Activated CD8-positive, alpha-beta memory T cell treated with anti-CD3 and anti-CD28 coated beads, Interleukin-2, amount 10 ng/mL, durations not matched to agents 7 days and 5 days (primary cell): Measurements from ENCODE around the gene TOR1AIP1. TPM values are rescaled to one million over a fixed set of nuclear protein-coding genes. Genes with fewer than 3 reads are reported as not detected.

Experiments used
- ATAC-seq: fragments of 150-1000 bp; cut with Tn5 transposase; one replicate; pipeline ENCODE4 v1.10.0; 2021; ENCODE audit warnings: moderate library complexity
- CTCF ChIA-PET: fragments of 350-600 bp; sonication (Branson Sonifier 250); formaldehyde crosslinking; loops from one replicate; lab custom pipeline; 2021; ENCODE audit warnings: antibody characterized with exemption; lab: Charles Lee
- DNase-seq: peaks from one replicate; pipeline ENCODE4 v3.0.0-alpha.2; 2020
- H3K27ac Mint-ChIP-seq: one replicate; pipeline ENCODE4 v1.8.0; 2021; ENCODE audit warnings: mild to moderate bottlenecking, mixed read lengths
- H3K27me3 Mint-ChIP-seq: one replicate; pipeline ENCODE4 v1.8.0; 2021; ENCODE audit warnings: mixed read lengths
- H3K36me3 Mint-ChIP-seq: one replicate; pipeline ENCODE4 v1.8.0; 2021; ENCODE audit warnings: mild to moderate bottlenecking, mixed read lengths
- H3K4me1 Mint-ChIP-seq: one replicate; pipeline ENCODE4 v1.8.0; 2021; ENCODE audit warnings: mixed read lengths
- H3K4me3 Mint-ChIP-seq: one replicate; pipeline ENCODE4 v1.8.0; 2021; ENCODE audit warnings: mild to moderate bottlenecking, moderate library complexity, mixed read lengths
- H3K9me3 Mint-ChIP-seq: one replicate; pipeline ENCODE4 v1.8.0; 2022; ENCODE audit warnings: low read depth, mixed read lengths
- total RNA-seq, 2 experiments: library from RNA; stranded (reverse); gene quantifications; one replicate each; pipeline ENCODE4 v1.2.3, GENCODE V29; 2021

The TOR1AIP1 gene
- total RNA-seq, 2 experiments from 2014 or later = 67.3 to 80.0 TPM

GRCh38 chr1:179929955-179930798 lies 48.1 kb downstream of the TOR1AIP1 start:
- ATAC-seq = no peak
- Mint-ChIP-seq H3K9me3 (no peaks in the 10 kb centered on the region), H3K27ac (no peak overlapping the region), H3K36me3 (no peaks in the 10 kb centered on the region), H3K4me3 (no peak overlapping the region), H3K27me3 (peaks cover 8% of the 10 kb centered on the region), H3K4me1 (no peaks in the 10 kb centered on the region)
- CTCF ChIA-PET = interaction anchor here (0.7 to 1.5 kb wide), 4 partner anchors 9 to 62 kb away, joined by 3 to 6 read pairs (median 4); no protein-coding TSS in a partner anchor
- DNase-seq = no peak

GRCh38 chr1:179930867-179931266 lies 48.8 kb downstream of the TOR1AIP1 start:
- CTCF ChIA-PET = interaction anchor here (1.0 to 1.5 kb wide), 3 partner anchors 8 to 63 kb away, joined by 3 to 6 read pairs (median 4); no protein-coding TSS in a partner anchor
- no peaks in the 10 kb centered on the region for H3K9me3 Mint-ChIP-seq
- no peaks in the 10 kb centered on the region for H3K4me1 Mint-ChIP-seq
- no peak overlapping the region for H3K4me3 Mint-ChIP-seq
- DNase-seq (no peak), ATAC-seq (no peak)
- peaks cover 11% of the 10 kb centered on the region for H3K27me3 Mint-ChIP-seq
- H3K27ac Mint-ChIP-seq = no peak overlapping the region
- no peaks in the 10 kb centered on the region for H3K36me3 Mint-ChIP-seq

GRCh38 chr1:179933219-179933618 lies 51.1 kb downstream of the TOR1AIP1 start:
- H3K9me3 Mint-ChIP-seq = no peaks in the 10 kb centered on the region
- ATAC-seq = no peak
- no peak overlapping the region for H3K4me3 Mint-ChIP-seq
- H3K27me3 Mint-ChIP-seq = peaks cover 23% of the 10 kb centered on the region
- H3K36me3 Mint-ChIP-seq = no peaks in the 10 kb centered on the region
- no peaks in the 10 kb centered on the region for H3K4me1 Mint-ChIP-seq
- no peak for DNase-seq
- CTCF ChIA-PET = interaction anchor here (0.9 kb wide), 1 partner anchor 9 kb away, joined by 3 read pairs; no protein-coding TSS in a partner anchor
- H3K27ac Mint-ChIP-seq = no peak overlapping the region

DNA sequence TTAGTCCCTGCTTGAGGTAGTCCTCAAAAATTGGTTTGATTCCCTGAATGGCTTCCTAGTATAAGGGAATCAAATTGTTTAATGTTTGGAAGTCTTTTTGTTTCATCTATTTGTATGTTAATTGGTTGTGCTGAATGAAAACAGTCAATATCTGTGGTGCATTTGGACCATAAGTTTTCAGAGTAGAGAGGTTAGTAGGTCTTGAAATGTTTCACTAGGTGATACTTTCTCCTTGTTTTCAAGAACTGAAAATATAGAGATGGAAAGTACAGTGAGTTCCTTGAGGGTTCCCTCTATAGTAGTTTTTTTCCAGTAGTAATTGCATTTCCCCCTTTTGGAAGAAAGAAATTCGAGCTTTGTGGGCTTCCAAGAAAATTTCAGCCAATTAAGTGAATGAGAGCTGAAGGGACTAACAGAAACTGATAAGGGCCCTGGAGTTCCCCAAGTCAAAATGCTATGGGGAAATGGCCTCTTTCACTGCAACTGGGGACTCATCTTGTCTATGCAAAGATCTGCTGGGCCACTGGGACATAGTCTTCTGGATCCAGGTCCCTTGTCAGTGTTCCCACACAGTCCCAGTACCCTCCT lies 53.9 kb downstream of the TOR1AIP1 start:
- CTCF ChIA-PET = interaction anchor here (1.4 kb wide), 1 partner anchor 37 kb away, joined by 3 read pairs; no protein-coding TSS in a partner anchor

GRCh38 chr1:179937668-179938254 lies 55.7 kb downstream of the TOR1AIP1 start:
- H3K36me3 Mint-ChIP-seq = no peaks in the 10 kb centered on the region
- H3K4me1 Mint-ChIP-seq = no peaks in the 10 kb centered on the region
- DNase-seq = no peak
- H3K9me3 Mint-ChIP-seq = no peaks in the 10 kb centered on the region
- H3K27ac Mint-ChIP-seq = no peak overlapping the region
- CTCF ChIA-PET = interaction anchor here (1.3 kb wide), 1 partner anchor 12 kb away, joined by 3 read pairs; no protein-coding TSS in a partner anchor
- no peak overlapping the region for H3K4me3 Mint-ChIP-seq
- H3K27me3 Mint-ChIP-seq = peaks cover 18% of the 10 kb centered on the region
- no peak for ATAC-seq

More for the DNA sequence above, 53.9 kb downstream of the TOR1AIP1 start:
- Mint-ChIP-seq H3K4me3 (no peak overlapping the region), H3K9me3 (no peaks in the 10 kb centered on the region), H3K36me3 (no peaks in the 10 kb centered on the region), H3K27ac (no peak overlapping the region), H3K4me1 (no peaks in the 10 kb centered on the region), H3K27me3 (peaks cover 18% of the 10 kb centered on the region)
- no peak for DNase-seq
- no peak for ATAC-seq

GRCh38 chr1:179938752-179939151 lies 56.7 kb downstream of the TOR1AIP1 start:
- H3K4me1 Mint-ChIP-seq = no peaks in the 10 kb centered on the region
- CTCF ChIA-PET = interaction anchor here (1.2 kb wide), 1 partner anchor 8 kb away, joined by 4 read pairs; no protein-coding TSS in a partner anchor
- H3K9me3 Mint-ChIP-seq = no peaks in the 10 kb centered on the region
- ATAC-seq (no peak), DNase-seq (no peak)
- no peak overlapping the region for H3K4me3 Mint-ChIP-seq
- no peaks in the 10 kb centered on the region for H3K36me3 Mint-ChIP-seq
- no peak overlapping the region for H3K27ac Mint-ChIP-seq
- peaks cover 15% of the 10 kb centered on the region for H3K27me3 Mint-ChIP-seq

DNA sequence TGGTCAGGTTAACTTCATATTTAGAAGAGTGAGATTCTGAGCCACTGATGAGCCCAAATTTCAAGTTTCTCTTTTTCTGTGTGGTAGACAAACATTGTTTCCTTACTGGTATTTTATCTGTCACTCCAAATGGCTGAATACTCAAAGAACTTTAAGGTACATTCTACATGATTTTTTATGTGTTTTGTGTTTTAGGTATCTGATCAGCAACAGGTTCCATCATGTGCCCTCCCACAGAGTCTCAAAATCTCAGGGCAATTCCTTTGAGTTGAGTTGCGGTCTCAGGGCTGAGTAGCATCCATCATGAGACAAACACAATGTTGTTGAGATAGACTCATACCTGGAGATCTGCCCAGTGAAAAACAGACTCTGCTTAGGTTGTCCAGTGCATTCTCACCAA lies 57.9 kb downstream of the TOR1AIP1 start:
- Mint-ChIP-seq H3K27ac (no peak overlapping the region), H3K4me3 (no peak overlapping the region), H3K36me3 (no peaks in the 10 kb centered on the region), H3K27me3 (peaks cover 15% of the 10 kb centered on the region), H3K4me1 (no peaks in the 10 kb centered on the region), H3K9me3 (no peaks in the 10 kb centered on the region)
- CTCF ChIA-PET = interaction anchor here (1.2 kb wide), 1 partner anchor 12 kb away, joined by 3 read pairs; no protein-coding TSS in a partner anchor
- no peak for DNase-seq
- ATAC-seq = no peak

GRCh38 chr1:179941454-179941853 lies 59.4 kb downstream of the TOR1AIP1 start:
- DNase-seq (no peak), ATAC-seq (no peak)
- CTCF ChIA-PET = interaction anchor here (0.9 to 1.0 kb wide), 2 partner anchors 11 to 25 kb away, joined by 3 read pairs; no protein-coding TSS in a partner anchor

GRCh38 chr1:179950651-179951050 lies 68.6 kb downstream of the TOR1AIP1 start:
- Mint-ChIP-seq H3K27me3 (no peaks in the 10 kb centered on the region), H3K4me1 (peaks cover 23% of the 10 kb centered on the region), H3K4me3 (no peak overlapping the region), H3K27ac (no peak overlapping the region), H3K36me3 (no peaks in the 10 kb centered on the region), H3K9me3 (no peaks in the 10 kb centered on the region)
- CTCF ChIA-PET = no interaction called here
- ATAC-seq (no peak), DNase-seq (no peak)

More at GRCh38 chr1:179941454-179941853, 59.4 kb downstream of the TOR1AIP1 start:
- Mint-ChIP-seq H3K27me3 (peaks cover 11% of the 10 kb centered on the region), H3K4me1 (no peaks in the 10 kb centered on the region), H3K27ac (no peak overlapping the region), H3K9me3 (no peaks in the 10 kb centered on the region), H3K4me3 (no peak overlapping the region), H3K36me3 (no peaks in the 10 kb centered on the region)

GRCh38 chr1:179951383-179952144 lies 69.5 kb downstream of the TOR1AIP1 start:
- DNase-seq (no peak), ATAC-seq (no peak)
- no peaks in the 10 kb centered on the region for H3K36me3 Mint-ChIP-seq
- no peaks in the 10 kb centered on the region for H3K27me3 Mint-ChIP-seq
- no peak overlapping the region for H3K4me3 Mint-ChIP-seq
- CTCF ChIA-PET = no interaction called here
- H3K4me1 Mint-ChIP-seq = peaks cover 30% of the 10 kb centered on the region
- no peak overlapping the region for H3K27ac Mint-ChIP-seq
- no peaks in the 10 kb centered on the region for H3K9me3 Mint-ChIP-seq

- no peak overlapping the region for H3K4me3 Mint-ChIP-seq
These were observed 70.1 kb downstream of the TOR1AIP1 start for GRCh38 chr1:179952186-179952585.

GRCh38 chr1:179953974-179954492 lies 71.9 kb downstream of the TOR1AIP1 start:
- CTCF ChIA-PET = interaction anchor here (1.1 kb wide), 3 partner anchors 71 to 225 kb away, joined by 3 to 6 read pairs (median 3); no protein-coding TSS in a partner anchor
- H3K27me3 Mint-ChIP-seq = no peaks in the 10 kb centered on the region
- peak overlapping the region; percentile 96 for H3K27ac Mint-ChIP-seq
- H3K36me3 Mint-ChIP-seq = no peaks in the 10 kb centered on the region
- H3K4me3 Mint-ChIP-seq = peak overlapping the region; percentile 80
- DNase-seq = peak; percentile 70
- H3K4me1 Mint-ChIP-seq = peaks cover 40% of the 10 kb centered on the region
- H3K9me3 Mint-ChIP-seq = no peaks in the 10 kb centered on the region
- ATAC-seq = peak; percentile 21

More at GRCh38 chr1:179952186-179952585, 70.1 kb downstream of the TOR1AIP1 start:
- peaks cover 34% of the 10 kb centered on the region for H3K4me1 Mint-ChIP-seq
- no peaks in the 10 kb centered on the region for H3K27me3 Mint-ChIP-seq
- ATAC-seq (no peak), DNase-seq (no peak)
- peak overlapping the region; percentile 96 for H3K27ac Mint-ChIP-seq
- CTCF ChIA-PET = interaction anchor here (1.3 kb wide), 1 partner anchor 84 kb away, joined by 5 read pairs; no protein-coding TSS in a partner anchor
- no peaks in the 10 kb centered on the region for H3K9me3 Mint-ChIP-seq
- no peaks in the 10 kb centered on the region for H3K36me3 Mint-ChIP-seq
